Suprapubic skin (tissue), 3 donors: Measurements from ENCODE around the gene FLACC1.

Experiments
- POLR2A ChIP-seq, 2 donors: fragments of 450-650 bp; IDR thresholded peaks; one replicate each; pipeline ENCODE4 v1.6.1; 2017; ENCODE audit warnings: antibody characterized with exemption in 2 of 2, mild to moderate bottlenecking in 2 of 2, moderate library complexity in 2 of 2
- TF ChIP-seq, protein P1 (sequence below), 2 donors: fragments of 200-600 bp in 1 of 2; fragments of 450-650 bp in 1 of 2; sonication (generic) in 1 of 2; IDR thresholded peaks; one replicate each; pipeline ENCODE4 v1.5.1; 2016 to 2019; ENCODE audit warnings: antibody characterized with exemption in 2 of 2, mild to moderate bottlenecking in 1 of 2, moderate library complexity in 1 of 2

DNA sequence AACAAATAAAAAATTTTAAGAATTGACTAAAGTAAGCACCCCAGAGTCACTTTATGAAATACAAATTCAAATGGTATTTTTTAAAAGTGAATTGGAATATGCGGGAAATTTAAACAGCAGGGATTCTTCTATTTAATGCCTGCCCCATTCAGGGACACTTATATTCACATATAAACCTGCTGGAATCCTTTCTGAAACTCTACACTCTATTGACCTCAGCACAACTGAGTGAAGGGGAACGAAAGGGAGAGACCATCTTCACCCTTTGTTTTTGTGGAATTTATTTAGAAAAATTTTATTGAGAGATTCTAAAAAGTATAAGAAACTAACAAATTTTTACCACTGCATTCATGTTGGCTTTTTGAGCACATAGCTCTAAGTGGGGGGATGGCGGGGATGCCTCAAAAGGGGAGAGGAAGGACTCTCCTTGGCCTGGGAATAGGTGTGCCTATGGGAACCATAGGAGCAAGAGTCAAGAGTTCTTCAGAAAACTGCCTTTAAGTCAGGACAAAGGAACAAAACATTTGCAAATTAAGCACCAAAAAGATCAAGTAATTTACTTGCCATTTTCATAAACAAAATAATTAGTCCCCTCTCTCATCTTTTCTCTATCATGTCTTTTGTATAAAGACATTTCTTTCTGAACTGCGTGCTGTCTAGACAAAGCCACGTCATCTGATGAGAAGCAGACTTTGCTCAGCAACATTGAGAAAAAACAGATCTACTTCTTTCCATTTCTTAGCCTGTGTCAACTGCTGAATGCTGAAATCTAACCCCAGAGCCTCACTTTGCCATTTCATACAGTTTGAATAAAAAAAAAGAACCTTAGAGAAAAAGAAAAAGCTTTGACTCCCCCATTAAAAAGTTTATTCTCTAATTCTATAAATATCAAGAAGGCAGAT is 21.6 kb upstream of the FLACC1 start:
- TF ChIP-seq, protein P1, sequence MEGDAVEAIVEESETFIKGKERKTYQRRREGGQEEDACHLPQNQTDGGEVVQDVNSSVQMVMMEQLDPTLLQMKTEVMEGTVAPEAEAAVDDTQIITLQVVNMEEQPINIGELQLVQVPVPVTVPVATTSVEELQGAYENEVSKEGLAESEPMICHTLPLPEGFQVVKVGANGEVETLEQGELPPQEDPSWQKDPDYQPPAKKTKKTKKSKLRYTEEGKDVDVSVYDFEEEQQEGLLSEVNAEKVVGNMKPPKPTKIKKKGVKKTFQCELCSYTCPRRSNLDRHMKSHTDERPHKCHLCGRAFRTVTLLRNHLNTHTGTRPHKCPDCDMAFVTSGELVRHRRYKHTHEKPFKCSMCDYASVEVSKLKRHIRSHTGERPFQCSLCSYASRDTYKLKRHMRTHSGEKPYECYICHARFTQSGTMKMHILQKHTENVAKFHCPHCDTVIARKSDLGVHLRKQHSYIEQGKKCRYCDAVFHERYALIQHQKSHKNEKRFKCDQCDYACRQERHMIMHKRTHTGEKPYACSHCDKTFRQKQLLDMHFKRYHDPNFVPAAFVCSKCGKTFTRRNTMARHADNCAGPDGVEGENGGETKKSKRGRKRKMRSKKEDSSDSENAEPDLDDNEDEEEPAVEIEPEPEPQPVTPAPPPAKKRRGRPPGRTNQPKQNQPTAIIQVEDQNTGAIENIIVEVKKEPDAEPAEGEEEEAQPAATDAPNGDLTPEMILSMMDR (IDR thresholded peaks at IDR 0.05) = no peak
- TF ChIP-seq POLR2A (IDR thresholded peaks at IDR 0.05) = no peak
